ENCODE data around the gene SERPINB6. TPM values are rescaled to one million over a fixed set of nuclear protein-coding genes. Genes with fewer than 3 reads are reported as not detected.

Gene SERPINB6
- total and polyA plus RNA-seq, 2 of the 4 experiments (the other 2 are of a cell fraction) = 37.1 to 91.1 TPM

DNA sequence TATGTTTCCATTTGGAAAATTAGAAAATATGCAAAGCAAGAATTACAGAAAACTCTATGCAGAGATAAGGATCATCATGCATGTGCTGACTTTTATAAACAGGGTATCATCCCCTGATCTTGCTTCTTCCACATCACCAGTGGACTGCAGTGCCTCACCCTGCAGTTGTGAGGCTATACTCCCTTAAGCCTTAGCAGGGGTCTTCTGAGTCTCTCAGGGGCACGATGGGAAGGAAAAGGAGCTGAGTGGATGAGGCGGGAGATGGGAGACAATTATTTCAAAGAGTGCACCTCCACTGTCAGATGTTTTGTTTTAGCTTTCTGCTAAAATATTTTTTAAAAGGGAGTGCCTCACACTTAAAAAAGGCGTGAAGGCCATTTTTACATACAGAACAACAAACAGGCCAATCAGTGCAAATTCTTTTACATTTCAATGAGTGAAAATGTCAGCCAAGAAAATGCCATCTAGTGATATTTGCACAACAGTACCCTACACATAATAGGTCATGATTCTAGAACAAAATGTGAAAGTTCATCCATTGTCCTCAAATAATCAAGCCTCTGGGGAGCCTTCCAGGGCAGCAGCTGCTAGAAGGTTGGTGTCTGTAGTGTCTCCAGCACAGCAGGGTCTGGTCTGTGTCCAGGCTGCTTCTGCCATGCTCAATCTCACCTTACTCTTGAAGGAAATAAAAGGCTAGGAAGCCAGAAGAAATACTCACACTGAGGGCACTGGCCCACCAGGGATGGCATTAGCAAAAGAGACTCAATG is 55.0 kb downstream of the SERPINB6 start:
- intact Hi-C loops (cut with micrococcal nuclease) = no loop called here
- Histone ChIP-seq H3K23ac (ENCODE audit: low read depth, low read length) (no peak overlapping the region), H3K27ac (ENCODE audit: insufficient read depth, low read length) (no peak overlapping the region), H2BK15ac (ENCODE audit: low read depth, low read length) (no peak overlapping the region), H3K18ac (ENCODE audit: low read depth, low read length) (no peak overlapping the region), H3K4me2 (ENCODE audit: low read depth, low read length) (no peak overlapping the region), H3K14ac (replicated peaks; ENCODE audit: low read depth, low read length) (no peak overlapping the region), H3K79me1 (ENCODE audit: low read depth in 1 of 2, low read length in 2 of 2) (no peaks in the 10 kb centered on the region), H3K9ac (ENCODE audit: low read depth, low read length) (no peak overlapping the region), H2BK5ac (ENCODE audit: low read depth, low read length, poor library complexity, severe bottlenecking) (no peak overlapping the region), H3K4me3 (ENCODE audit: insufficient read depth, low read depth, low read length) (no peak overlapping the region), H3K9me1 (ENCODE audit: insufficient read depth, low read length) (no peaks in the 10 kb centered on the region), H3K27me3 (ENCODE audit: control insufficient read depth, insufficient read depth, low read length) (no peaks in the 10 kb centered on the region; the same call in 1 of the 2 replicates), H2AFZ (replicated peaks; ENCODE audit: low read length, poor library complexity) (no peak overlapping the region), H4K91ac (ENCODE audit: insufficient read depth, low read depth, low read length) (no peak overlapping the region), H4K5ac (ENCODE audit: low read depth, low read length) (no peak overlapping the region), H3K9me3 (ENCODE audit: control insufficient read depth, insufficient read depth, low read length) (no peaks in the 10 kb centered on the region), H2BK20ac (ENCODE audit: low read depth, low read length) (no peak overlapping the region), H2AK5ac (ENCODE audit: low read depth, low read length) (no peak overlapping the region), H2AK9ac (replicated peaks; ENCODE audit: low read depth, low read length, poor library complexity) (no peak overlapping the region), H3K36me3 (ENCODE audit: control insufficient read depth, insufficient read depth, low read length) (no peaks in the 10 kb centered on the region), H3K4me1 (ENCODE audit: control insufficient read depth, insufficient read depth, low read length) (peaks cover 2% of the 10 kb centered on the region; the same call in 1 of the 2 replicates), H4K20me1 (ENCODE audit: insufficient read depth, low read length) (no peaks in the 10 kb centered on the region), H2BK120ac (ENCODE audit: low read depth, low read length) (no peak overlapping the region), H3K56ac (ENCODE audit: extremely low read depth, insufficient read depth, low read length) (no peak overlapping the region), H3K4ac (ENCODE audit: low read depth, low read length) (no peak overlapping the region), H4K8ac (ENCODE audit: low read depth in 2 of 2, low read length in 2 of 2) (no peak overlapping the region)
- BruUV-seq (replicated peaks) = no TSS peak
- ATAC-seq (ENCODE audit: low read depth) (no peak), DNase-seq (no peak)
- no peak for TF ChIP-seq MXI1 (IDR thresholded peaks at IDR 0.05; ENCODE audit: borderline replicate concordance, low read depth, low read length)
- TF ChIP-seq FOS (IDR thresholded peaks at IDR 0.05; ENCODE audit: low read depth, low read length) = no peak
- TF ChIP-seq, protein P1, sequence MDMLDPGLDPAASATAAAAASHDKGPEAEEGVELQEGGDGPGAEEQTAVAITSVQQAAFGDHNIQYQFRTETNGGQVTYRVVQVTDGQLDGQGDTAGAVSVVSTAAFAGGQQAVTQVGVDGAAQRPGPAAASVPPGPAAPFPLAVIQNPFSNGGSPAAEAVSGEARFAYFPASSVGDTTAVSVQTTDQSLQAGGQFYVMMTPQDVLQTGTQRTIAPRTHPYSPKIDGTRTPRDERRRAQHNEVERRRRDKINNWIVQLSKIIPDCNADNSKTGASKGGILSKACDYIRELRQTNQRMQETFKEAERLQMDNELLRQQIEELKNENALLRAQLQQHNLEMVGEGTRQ (IDR thresholded peaks at IDR 0.05; ENCODE audit: low read depth, low read length) = no peak
- no peak for TF ChIP-seq MAZ (IDR thresholded peaks at IDR 0.05; ENCODE audit: borderline replicate concordance, low read depth, low read length)
- no peak for TF ChIP-seq POLR2A (IDR thresholded peaks at IDR 0.05; ENCODE audit: low read depth, low read length)
- TF ChIP-seq RCOR1 (IDR thresholded peaks at IDR 0.05; ENCODE audit: insufficient replicate concordance, low read length) = no peak
- TF ChIP-seq CEBPB (IDR thresholded peaks at IDR 0.05; ENCODE audit: low read depth, low read length) = no peak
- TF ChIP-seq, protein P2, sequence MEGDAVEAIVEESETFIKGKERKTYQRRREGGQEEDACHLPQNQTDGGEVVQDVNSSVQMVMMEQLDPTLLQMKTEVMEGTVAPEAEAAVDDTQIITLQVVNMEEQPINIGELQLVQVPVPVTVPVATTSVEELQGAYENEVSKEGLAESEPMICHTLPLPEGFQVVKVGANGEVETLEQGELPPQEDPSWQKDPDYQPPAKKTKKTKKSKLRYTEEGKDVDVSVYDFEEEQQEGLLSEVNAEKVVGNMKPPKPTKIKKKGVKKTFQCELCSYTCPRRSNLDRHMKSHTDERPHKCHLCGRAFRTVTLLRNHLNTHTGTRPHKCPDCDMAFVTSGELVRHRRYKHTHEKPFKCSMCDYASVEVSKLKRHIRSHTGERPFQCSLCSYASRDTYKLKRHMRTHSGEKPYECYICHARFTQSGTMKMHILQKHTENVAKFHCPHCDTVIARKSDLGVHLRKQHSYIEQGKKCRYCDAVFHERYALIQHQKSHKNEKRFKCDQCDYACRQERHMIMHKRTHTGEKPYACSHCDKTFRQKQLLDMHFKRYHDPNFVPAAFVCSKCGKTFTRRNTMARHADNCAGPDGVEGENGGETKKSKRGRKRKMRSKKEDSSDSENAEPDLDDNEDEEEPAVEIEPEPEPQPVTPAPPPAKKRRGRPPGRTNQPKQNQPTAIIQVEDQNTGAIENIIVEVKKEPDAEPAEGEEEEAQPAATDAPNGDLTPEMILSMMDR (conservative IDR thresholded peaks at IDR 0.05; ENCODE audit: low read depth, low read length) = no peak
- TF ChIP-seq SMC3 (IDR thresholded peaks at IDR 0.05; ENCODE audit: low read depth, low read length) = no peak
- TF ChIP-seq, protein P3, sequence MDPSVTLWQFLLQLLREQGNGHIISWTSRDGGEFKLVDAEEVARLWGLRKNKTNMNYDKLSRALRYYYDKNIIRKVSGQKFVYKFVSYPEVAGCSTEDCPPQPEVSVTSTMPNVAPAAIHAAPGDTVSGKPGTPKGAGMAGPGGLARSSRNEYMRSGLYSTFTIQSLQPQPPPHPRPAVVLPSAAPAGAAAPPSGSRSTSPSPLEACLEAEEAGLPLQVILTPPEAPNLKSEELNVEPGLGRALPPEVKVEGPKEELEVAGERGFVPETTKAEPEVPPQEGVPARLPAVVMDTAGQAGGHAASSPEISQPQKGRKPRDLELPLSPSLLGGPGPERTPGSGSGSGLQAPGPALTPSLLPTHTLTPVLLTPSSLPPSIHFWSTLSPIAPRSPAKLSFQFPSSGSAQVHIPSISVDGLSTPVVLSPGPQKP (IDR thresholded peaks at IDR 0.05; ENCODE audit: borderline replicate concordance, low read depth, low read length) = no peak
- no peak for TF ChIP-seq BHLHE40 (IDR thresholded peaks at IDR 0.05; ENCODE audit: low read depth, low read length)
- no peak for TF ChIP-seq RAD21 (IDR thresholded peaks at IDR 0.05; ENCODE audit: low read length)
- no peak for TF ChIP-seq CHD1 (IDR thresholded peaks at IDR 0.05; ENCODE audit: low read depth, low read length)
- no peak for TF ChIP-seq RFX5 (IDR thresholded peaks at IDR 0.05; ENCODE audit: low read depth, low read length)
- no peak for TF ChIP-seq NFE2L2 (IDR thresholded peaks at IDR 0.05; ENCODE audit: low read depth, low read length)
- TF ChIP-seq MAFK (IDR thresholded peaks at IDR 0.05; ENCODE audit: low read depth, low read length) = no peak
- ChIA-PET CTCF (no interaction called here), POLR2A (ENCODE audit: unreplicated experiment) (no interaction called here)
- dilution Hi-C loops (cut with HindIII; ENCODE audit: low sequenced_read_pairs, unreplicated experiment) = no loop called here
- WGBS, 2 experiments (ENCODE audit: extremely low coverage in 2 of 2, insufficient read length in 1 of 2) = no CpG with 5 or more reads among the region's 3 CpGs
- in situ Hi-C loops (cut with MboI; ENCODE audit: low sequenced_read_pairs) = no loop called here
